NB4 (cell line): ENCODE results near the gene PGAM2.

ENCODE experiments used
- DNase-seq: peaks from one replicate; pipeline ENCODE4 v3.0.0; 2010; ENCODE audit warnings: low read depth
- H3K4me3 ChIP-seq: one replicate; pipeline ENCODE4 v1.5.1; 2011; ENCODE audit warnings: mild to moderate bottlenecking, low read depth, low read length, moderate library complexity
- CTCF ChIP-seq: IDR thresholded peaks from one replicate; pipeline ENCODE4 v1.5.1; 2012; ENCODE audit warnings: low read depth, low read length
- MAX ChIP-seq: IDR thresholded peaks from 2 replicates; pipeline ENCODE4 v1.6.1; 2011; ENCODE audit warnings: low read depth, low read length
- MYC ChIP-seq: IDR thresholded peaks from 2 replicates; pipeline ENCODE4 v1.6.1; 2011; ENCODE audit warnings: low read depth, low read length
- POLR2A ChIP-seq: IDR thresholded peaks from 2 replicates; pipeline ENCODE4 v1.6.1; 2011; ENCODE audit warnings: mild to moderate bottlenecking; ENCODE audit not compliant: insufficient read length; ENCODE audit errors: extremely low read depth

PGAM2 gene

GRCh38 chr7:44105832-44106231, 40.5 kb upstream of the PGAM2 start:
- no peak for TF ChIP-seq CTCF
- TF ChIP-seq MYC, result no peak
- TF ChIP-seq POLR2A, result no peak
- no peak for TF ChIP-seq MAX
- DNase-seq, result no peak
- no peak overlapping the region for H3K4me3 ChIP-seq

- DNase-seq, result no peak
- no peak overlapping the region for H3K4me3 ChIP-seq
- TF ChIP-seq MYC (no peak), CTCF (no peak), POLR2A (no peak), MAX (no peak)
Observed at GRCh38 chr7:44104860-44105771, 39.7 kb upstream of the PGAM2 start.

GRCh38 chr7:44103923-44104859, 38.8 kb upstream of the PGAM2 start, which contains the start of gene AEBP1:
Gene AEBP1 (plus strand): TSS chr7:44104345. CDS start chr7:44104666, 321 bp downstream.
- DNase-seq, result no peak
- no peak for TF ChIP-seq CTCF
- no peak for TF ChIP-seq MYC
- TF ChIP-seq POLR2A, result no peak
- TF ChIP-seq MAX, result no peak
- no peak within 1 kb of the TSS for H3K4me3 ChIP-seq

- DNase-seq, result no peak
- TF ChIP-seq MAX, result no peak
- TF ChIP-seq MYC, result no peak
- no peak for TF ChIP-seq CTCF
- no peak overlapping the region for H3K4me3 ChIP-seq
Observed at GRCh38 chr7:44103566-44103922, 38.2 kb upstream of the PGAM2 start.

GRCh38 chr7:44102846-44103565, 37.6 kb upstream of the PGAM2 start:
- TF ChIP-seq POLR2A (no peak), MYC (no peak), MAX (no peak), CTCF (no peak)
- no peak overlapping the region for H3K4me3 ChIP-seq
- DNase-seq, result no peak
